Keratinocyte (primary cell): ENCODE measurements around the gene C14orf119.

Source experiments
- CTCF ChIP-seq, 3 experiments: IDR thresholded peaks in 1 of 3; conservative IDR thresholded peaks in 1 of 3; optimal IDR thresholded peaks in 1 of 3; 2 replicates in 2 of 3; 3 replicates in 1 of 3; pipeline versions ENCODE3 to v1.5.1; 2011; ENCODE audit warnings: low read length in 3 of 3, mild to moderate bottlenecking in 3 of 3, moderate library complexity in 2 of 3, control low read depth in 1 of 3, inconsistent platforms in 1 of 3; ENCODE audit not compliant: insufficient read depth in 2 of 3; ENCODE audit errors: extremely low read depth in 1 of 3
- EZH2 ChIP-seq: IDR thresholded peaks from one replicate; pipeline ENCODE4 v1.6.1; 2012; ENCODE audit warnings: inconsistent platforms, mild to moderate bottlenecking, low read length, moderate library complexity

- TF ChIP-seq CTCF (optimal IDR thresholded peaks at IDR 0.05 in 1 of 3, IDR thresholded peaks at IDR 0.05 in 1 of 3, conservative IDR thresholded peaks at IDR 0.05 in 1 of 3; ENCODE audit: extremely low read depth in 1 of 3, insufficient read depth in 2 of 3, low read length in 3 of 3) (no peak), EZH2 (no peak)
These were observed 26.1 kb downstream of the C14orf119 start for GRCh38 chr14:23121361-23121771.
